Progenitor cell of endocrine pancreas (in vitro differentiated cells): ENCODE data around the gene PLCXD1. TPM values are rescaled to one million over a fixed set of nuclear protein-coding genes. Genes with fewer than 3 reads are reported as not detected.

Source experiments
- DNase-seq: peaks from one replicate; pipeline ENCODE4 v3.0.0; 2021; ENCODE audit warnings: low spot score; ENCODE audit not compliant: unreplicated experiment
- H3K27ac Mint-ChIP-seq: 2 replicates; pipeline ENCODE4 v1.8.0; 2021; ENCODE audit warnings: mild to moderate bottlenecking, moderate library complexity, mixed read lengths
- H3K27me3 Mint-ChIP-seq: 2 replicates; pipeline ENCODE4 v1.8.0; 2021; ENCODE audit warnings: mixed read lengths
- H3K36me3 Mint-ChIP-seq: 2 replicates; pipeline ENCODE4 v1.8.0; 2022; ENCODE audit warnings: mixed read lengths; ENCODE audit not compliant: insufficient read depth
- H3K4me1 Mint-ChIP-seq: 2 replicates; pipeline ENCODE4 v1.8.0; 2021; ENCODE audit warnings: low read depth, mixed read lengths
- H3K4me3 Mint-ChIP-seq: 2 replicates; pipeline ENCODE4 v1.8.0; 2021; ENCODE audit warnings: low read depth, mild to moderate bottlenecking, moderate library complexity, mixed read lengths
- H3K9me3 Mint-ChIP-seq: 2 replicates; pipeline ENCODE4 v1.8.0; 2021; ENCODE audit warnings: low read depth, mixed read lengths
- CTCF ChIP-seq: fragments of 200-600 bp; sonication (generic); IDR thresholded peaks from one replicate; pipeline ENCODE4 v1.5.0; 2021; ENCODE audit warnings: antibody characterized with exemption, mild to moderate bottlenecking; ENCODE audit not compliant: unreplicated experiment
- total RNA-seq: library from RNA; stranded (reverse); gene quantifications from 2 replicates; pipeline ENCODE4 v1.2.1, GENCODE V29; 2021

PLCXD1 gene
- total RNA-seq, 1 donor from 2014 or later: 55.6 TPM

- Mint-ChIP-seq H3K27ac (no peak overlapping the region), H3K9me3 (no peaks in the 10 kb centered on the region), H3K27me3 (no peaks in the 10 kb centered on the region), H3K36me3 (peaks cover 15% of the 10 kb centered on the region), H3K4me1 (peaks cover under 1% of the 10 kb centered on the region), H3K4me3 (no peak overlapping the region)
- no peak for TF ChIP-seq CTCF
- DNase-seq: no peak
Measured at GRCh38 chrX:312621-313331, 31.6 kb downstream of the PLCXD1 start.

- Mint-ChIP-seq H3K27ac (no peak overlapping the region), H3K27me3 (no peaks in the 10 kb centered on the region), H3K36me3 (peaks cover 17% of the 10 kb centered on the region), H3K4me3 (no peak overlapping the region), H3K4me1 (peaks cover 2% of the 10 kb centered on the region), H3K9me3 (no peaks in the 10 kb centered on the region)
- no peak for TF ChIP-seq CTCF
- no peak for DNase-seq
Measured at GRCh38 chrX:313546-313945, 32.4 kb downstream of the PLCXD1 start.

GRCh38 chrX:314049-314448 is 32.9 kb downstream of the PLCXD1 start:
- H3K4me1 Mint-ChIP-seq: peaks cover 2% of the 10 kb centered on the region
- no peak for TF ChIP-seq CTCF
- H3K9me3 Mint-ChIP-seq: no peaks in the 10 kb centered on the region
- no peaks in the 10 kb centered on the region for H3K27me3 Mint-ChIP-seq
- H3K4me3 Mint-ChIP-seq: no peak overlapping the region
- DNase-seq: no peak
- H3K27ac Mint-ChIP-seq: no peak overlapping the region
- H3K36me3 Mint-ChIP-seq: peaks cover 17% of the 10 kb centered on the region

DNA sequence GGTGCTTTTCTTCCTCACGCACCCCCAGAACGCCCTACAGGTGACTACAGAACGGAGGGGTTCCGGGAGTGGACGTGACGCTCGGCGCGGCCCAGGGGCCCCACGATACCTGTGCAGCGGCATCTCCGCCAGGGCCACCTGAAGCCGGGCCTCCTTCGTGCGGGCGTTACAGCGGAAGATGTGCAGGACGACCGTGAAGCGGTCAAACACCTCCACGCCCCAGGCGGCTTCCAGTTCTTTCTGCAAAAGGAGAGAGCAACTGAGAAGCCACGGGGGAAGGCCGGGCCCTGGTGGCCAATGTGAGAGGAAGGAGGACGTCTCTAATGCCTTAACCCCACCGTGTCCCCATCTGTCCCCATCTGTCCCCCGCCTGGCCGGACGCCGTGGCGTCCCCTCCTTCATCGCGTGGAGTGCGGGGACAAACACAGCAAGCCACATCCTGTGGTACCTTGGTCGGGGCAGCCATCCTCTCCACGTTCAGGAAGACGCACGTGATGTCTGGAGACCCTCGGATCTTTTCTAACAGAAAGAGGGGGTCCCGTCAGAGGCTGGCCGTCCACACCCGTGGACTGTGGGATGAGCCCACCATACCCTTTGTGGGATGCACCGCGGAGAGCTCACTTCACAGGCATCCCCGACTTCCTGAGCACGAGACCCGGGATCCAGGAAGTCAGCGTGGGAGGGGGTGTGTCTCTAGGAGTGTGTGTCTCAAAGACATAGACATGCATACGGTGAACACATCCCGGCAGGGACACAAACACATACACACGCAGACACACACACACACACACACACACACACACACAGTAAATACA is 33.8 kb downstream of the PLCXD1 start:
- Mint-ChIP-seq H3K27ac (no peak overlapping the region), H3K4me1 (peaks cover 2% of the 10 kb centered on the region), H3K27me3 (no peaks in the 10 kb centered on the region), H3K9me3 (no peaks in the 10 kb centered on the region), H3K36me3 (peaks cover 14% of the 10 kb centered on the region), H3K4me3 (no peak overlapping the region)
- DNase-seq: no peak
- TF ChIP-seq CTCF: no peak

GRCh38 chrX:316351-317325 is 35.5 kb downstream of the PLCXD1 start:
- no peak overlapping the region for H3K27ac Mint-ChIP-seq
- peaks cover 6% of the 10 kb centered on the region for H3K4me1 Mint-ChIP-seq
- no peaks in the 10 kb centered on the region for H3K27me3 Mint-ChIP-seq
- H3K9me3 Mint-ChIP-seq: no peaks in the 10 kb centered on the region
- DNase-seq: no peak
- no peak for TF ChIP-seq CTCF
- peaks cover 13% of the 10 kb centered on the region for H3K36me3 Mint-ChIP-seq
- H3K4me3 Mint-ChIP-seq: peak overlapping the region; percentile 56
